H1 (cell line): Measurements from ENCODE around the gene TIMP3. TPM values are rescaled to one million over a fixed set of nuclear protein-coding genes. Genes with fewer than 3 reads are reported as not detected.

Source experiments
- ASH2L ChIP-seq: fragments of 200-600, 300-600 bp; sonication (generic); IDR thresholded peaks from one replicate; pipeline ENCODE4 v1.7.1; 2017; ENCODE audit warnings: low read length
- CHD7 ChIP-seq: fragments of 300-600 bp; sonication (generic); IDR thresholded peaks from 2 replicates; pipeline ENCODE4 v1.7.1; 2012; ENCODE audit warnings: low read length, moderate library complexity, mild to moderate bottlenecking, inconsistent platforms; ENCODE audit not compliant: insufficient replicate concordance
- FOSL1 ChIP-seq: IDR thresholded peaks from 2 replicates; pipeline ENCODE4 v1.6.1; 2011; ENCODE audit warnings: mild to moderate bottlenecking, low read depth, low read length, moderate library complexity; ENCODE audit not compliant: insufficient read depth
- GABPA ChIP-seq: IDR thresholded peaks from 2 replicates; pipeline ENCODE4 v1.6.1; 2011; ENCODE audit warnings: mild to moderate bottlenecking, low read length, moderate library complexity, borderline replicate concordance; ENCODE audit not compliant: insufficient read depth
- RAD21 ChIP-seq, 2 experiments: IDR thresholded peaks in 1 of 2; conservative IDR thresholded peaks in 1 of 2; 2 replicates each; pipeline ENCODE4 v1.6.1; 2011; ENCODE audit warnings: low read depth in 2 of 2, low read length in 2 of 2, improper control_type of control experiment in 1 of 2, inconsistent platforms in 1 of 2, mild to moderate bottlenecking in 1 of 2, moderate library complexity in 1 of 2
- RNF2 ChIP-seq: fragments of 200-900, 300-1000 bp; sonication (generic); IDR thresholded peaks from 2 replicates; pipeline ENCODE4 v1.7.1; 2016; ENCODE audit warnings: borderline replicate concordance, low read depth, mild to moderate bottlenecking, antibody characterized with exemption, low read length; ENCODE audit not compliant: poor library complexity, severe bottlenecking; ENCODE audit errors: missing control alignments
- SP1 ChIP-seq: IDR thresholded peaks from 2 replicates; pipeline ENCODE4 v1.6.1; 2011; ENCODE audit warnings: low read depth, low read length
- TCF12 ChIP-seq: IDR thresholded peaks from 2 replicates; pipeline ENCODE4 v1.6.1; 2011; ENCODE audit warnings: low read depth, mild to moderate bottlenecking, low read length
- USF2 ChIP-seq: IDR thresholded peaks from 2 replicates; pipeline ENCODE4 v1.6.1; 2011; ENCODE audit warnings: low read length, improper control_type of control experiment
- YY1 ChIP-seq: IDR thresholded peaks from 2 replicates; pipeline ENCODE4 v1.6.1; 2011; ENCODE audit warnings: low read depth, mild to moderate bottlenecking, low read length
- polyA plus RNA-seq, 7 experiments: library from polyadenylated mRNA; depleted of rRNA in 3 of 7; stranded (reverse) in 5 of 7; unstranded in 2 of 7; fragments of >200 nt in 5 of 7; fragments of 200-250 nt in 2 of 7; gene quantifications; 1 replicate in 5 of 7; 2 replicates in 1 of 7; 4 replicates in 1 of 7; pipeline versions ENCODE4 v1.2.1 to v1.2.3, GENCODE V29; 2011 to 2013; ENCODE audit warnings: missing spikeins in 2 of 7, mixed read lengths in 2 of 7
- total RNA-seq: library from RNA; stranded (reverse); fragmentation: NEBNext Ultra II Directional; extraction: Animal tissue kit (Norgen Biotek cat#: 25700); gene quantifications from 2 replicates; pipeline ENCODE4 v1.2.1, GENCODE V29; 2021

Gene TIMP3
- total and polyA plus RNA-seq, 2 of the 8 experiments (the other 6 are each of a cell fraction or from before 2014, with no cell fraction given), result 1.3 to 4.7 TPM

GRCh38 chr22:32859743-32860142 is 58.2 kb downstream of the TIMP3 start (continued):
- TF ChIP-seq CHD7 (no peak), RAD21 (IDR thresholded peaks at IDR 0.05 in 1 of 2, conservative IDR thresholded peaks at IDR 0.05 in 1 of 2; ENCODE audit: low read depth in 2 of 2, low read length in 2 of 2) (no peak), GABPA (no peak), YY1 (no peak), TCF12 (no peak), RNF2 (no peak), ASH2L (no peak), FOSL1 (no peak), SP1 (no peak), USF2 (no peak)
